GM19468 (cell line): ENCODE data around the gene SMARCD3.
A peak's percentile ranks its signal among the peaks of the same experiment; 100 is the strongest.

Experiments used
- ATAC-seq: cut with Tn5 transposase; IDR thresholded peaks from one replicate; pipeline ENCODE4 v1.9.1; 2021; ENCODE audit warnings: mild to moderate bottlenecking, moderate library complexity, moderate number of reproducible peaks; ENCODE audit not compliant: unreplicated experiment; ENCODE audit errors: extremely low read depth

Gene SMARCD3

DNA sequence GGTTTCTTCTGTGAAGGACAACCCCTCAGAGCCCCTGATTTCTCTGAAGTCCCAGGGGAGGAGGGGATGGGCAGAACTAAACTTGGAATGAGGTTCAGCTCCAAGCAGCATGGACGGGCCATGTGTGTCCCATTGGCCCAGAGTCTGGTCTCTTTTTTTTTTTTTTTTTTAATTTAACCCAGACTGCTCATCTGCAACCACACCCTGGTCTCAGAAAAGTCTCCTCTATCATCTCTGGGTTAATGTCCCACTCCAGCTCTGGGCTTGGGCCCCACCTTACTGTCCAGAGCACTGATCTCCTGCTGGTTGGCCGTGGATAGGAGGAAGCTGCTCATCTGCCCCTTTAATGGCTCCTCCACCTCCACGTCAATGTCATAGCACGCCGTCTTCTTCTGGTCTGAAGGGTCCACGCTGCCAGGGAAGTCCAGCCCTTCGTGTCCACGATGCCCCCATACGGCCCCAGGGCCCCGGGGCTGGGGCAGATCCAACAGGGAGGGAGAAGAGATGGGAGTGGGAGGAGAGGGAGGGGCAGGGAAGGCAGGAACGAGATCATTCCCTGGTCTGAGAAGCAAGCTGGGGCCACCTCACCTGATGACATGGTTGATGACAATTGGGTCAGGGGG lies 8.5 kb downstream of the SMARCD3 start:
- no peak for ATAC-seq

DNA sequence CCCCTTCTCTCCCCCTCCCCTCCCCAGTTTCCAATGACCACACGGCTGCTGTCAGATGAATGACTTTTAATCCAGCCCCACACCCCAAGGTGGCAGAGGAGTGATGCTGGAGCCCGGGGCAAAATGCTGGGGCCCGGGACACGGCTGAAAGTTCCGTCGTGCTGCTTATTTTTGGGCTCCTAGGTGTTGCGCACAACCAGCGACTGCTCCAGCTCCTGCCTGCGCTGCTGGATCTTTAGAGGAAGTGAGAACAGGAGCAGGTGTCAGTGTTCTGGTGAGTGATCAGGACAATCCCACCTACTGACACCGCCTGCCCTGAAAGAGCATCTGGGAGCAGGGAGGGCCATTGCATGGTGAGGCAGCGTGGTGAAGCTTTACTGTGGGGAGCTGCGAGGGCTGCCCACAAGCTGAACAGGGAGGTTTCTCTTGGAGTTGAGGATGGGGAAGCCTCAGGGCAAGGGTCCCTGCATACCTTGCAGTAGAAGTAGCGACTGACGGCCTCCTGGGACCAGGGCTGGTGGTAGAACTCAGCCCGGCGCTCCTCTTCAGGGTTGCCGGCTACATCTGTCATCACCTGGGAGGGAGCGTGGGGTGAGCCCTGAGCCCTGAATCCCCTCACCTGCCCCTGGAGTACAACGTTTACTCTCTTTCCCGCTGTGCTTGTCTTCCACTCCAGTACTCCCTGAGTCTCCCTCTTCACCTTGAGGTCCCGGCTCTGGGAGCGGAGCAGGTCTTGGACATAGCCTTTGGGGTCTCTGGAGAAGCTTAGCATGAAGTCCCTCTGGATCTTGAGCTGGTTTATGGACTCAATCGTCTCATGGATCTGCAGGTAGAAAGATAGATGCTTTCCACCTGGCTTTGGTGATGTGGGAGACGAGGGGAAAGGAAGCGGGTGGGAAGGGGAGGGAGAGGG lies 9.3 kb downstream of the SMARCD3 start:
- no peak for ATAC-seq

DNA sequence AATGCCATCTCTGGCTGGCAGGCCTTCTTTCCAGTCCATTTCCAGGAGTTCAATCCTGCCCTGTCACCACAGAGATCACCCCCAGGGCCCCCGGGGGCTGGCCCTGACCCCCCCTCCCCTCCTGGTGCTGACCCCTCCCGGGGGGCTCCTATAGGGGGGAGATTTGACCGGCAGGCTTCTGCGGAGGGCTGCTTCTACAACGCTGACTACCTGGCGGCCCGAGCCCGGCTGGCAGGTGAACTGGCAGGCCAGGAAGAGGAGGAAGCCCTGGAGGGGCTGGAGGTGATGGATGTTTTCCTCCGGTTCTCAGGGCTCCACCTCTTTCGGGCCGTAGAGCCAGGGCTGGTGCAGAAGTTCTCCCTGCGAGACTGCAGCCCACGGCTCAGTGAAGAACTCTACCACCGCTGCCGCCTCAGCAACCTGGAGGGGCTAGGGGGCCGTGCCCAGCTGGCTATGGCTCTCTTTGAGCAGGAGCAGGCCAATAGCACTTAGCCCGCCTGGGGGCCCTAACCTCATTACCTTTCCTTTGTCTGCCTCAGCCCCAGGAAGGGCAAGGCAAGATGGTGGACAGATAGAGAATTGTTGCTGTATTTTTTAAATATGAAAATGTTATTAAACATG lies 10.2 kb downstream of the SMARCD3 start:
- ATAC-seq: no peak

DNA sequence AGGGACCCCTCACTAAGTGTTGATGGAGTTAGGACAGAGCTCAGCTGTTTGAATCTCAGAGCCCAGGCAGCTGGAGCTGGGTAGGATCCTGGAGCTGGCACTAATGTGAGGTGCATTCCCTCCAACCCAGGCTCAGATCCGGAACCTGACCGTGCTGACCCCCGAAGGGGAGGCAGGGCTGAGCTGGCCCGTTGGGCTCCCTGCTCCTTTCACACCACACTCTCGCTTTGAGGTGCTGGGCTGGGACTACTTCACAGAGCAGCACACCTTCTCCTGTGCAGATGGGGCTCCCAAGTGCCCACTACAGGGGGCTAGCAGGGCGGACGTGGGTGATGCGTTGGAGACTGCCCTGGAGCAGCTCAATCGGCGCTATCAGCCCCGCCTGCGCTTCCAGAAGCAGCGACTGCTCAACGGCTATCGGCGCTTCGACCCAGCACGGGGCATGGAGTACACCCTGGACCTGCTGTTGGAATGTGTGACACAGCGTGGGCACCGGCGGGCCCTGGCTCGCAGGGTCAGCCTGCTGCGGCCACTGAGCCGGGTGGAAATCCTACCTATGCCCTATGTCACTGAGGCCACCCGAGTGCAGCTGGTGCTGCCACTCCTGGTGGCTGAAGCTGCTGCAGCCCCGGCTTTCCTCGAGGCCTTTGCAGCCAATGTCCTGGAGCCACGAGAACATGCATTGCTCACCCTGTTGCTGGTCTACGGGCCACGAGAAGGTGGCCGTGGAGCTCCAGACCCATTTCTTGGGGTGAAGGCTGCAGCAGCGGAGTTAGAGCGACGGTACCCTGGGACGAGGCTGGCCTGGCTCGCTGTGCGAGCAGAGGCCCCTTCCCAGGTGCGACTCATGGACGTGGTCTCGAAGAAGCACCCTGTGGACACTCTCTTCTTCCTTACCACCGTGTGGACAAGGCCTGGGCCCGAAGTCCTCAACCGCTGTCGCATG lies 11.0 kb downstream of the SMARCD3 start:
- no peak for ATAC-seq

DNA sequence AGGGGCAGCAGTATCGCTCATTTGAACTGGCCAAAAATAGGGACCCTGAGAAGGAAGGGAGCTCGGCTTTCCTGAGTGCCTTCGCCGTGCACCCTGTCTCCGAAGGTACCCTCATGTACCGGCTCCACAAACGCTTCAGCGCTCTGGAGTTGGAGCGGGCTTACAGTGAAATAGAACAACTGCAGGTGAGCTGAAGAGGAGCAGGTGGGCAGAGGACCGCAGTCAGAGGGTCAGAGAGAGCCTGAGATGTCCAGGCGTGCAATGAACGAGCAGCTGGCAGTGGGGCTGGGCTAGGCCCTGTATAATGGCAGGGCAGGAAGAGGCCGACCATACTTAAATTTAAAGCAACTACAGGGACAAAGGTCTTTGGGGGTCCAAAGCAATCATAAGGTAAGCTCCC lies 12.1 kb downstream of the SMARCD3 start:
- ATAC-seq: no peak

DNA sequence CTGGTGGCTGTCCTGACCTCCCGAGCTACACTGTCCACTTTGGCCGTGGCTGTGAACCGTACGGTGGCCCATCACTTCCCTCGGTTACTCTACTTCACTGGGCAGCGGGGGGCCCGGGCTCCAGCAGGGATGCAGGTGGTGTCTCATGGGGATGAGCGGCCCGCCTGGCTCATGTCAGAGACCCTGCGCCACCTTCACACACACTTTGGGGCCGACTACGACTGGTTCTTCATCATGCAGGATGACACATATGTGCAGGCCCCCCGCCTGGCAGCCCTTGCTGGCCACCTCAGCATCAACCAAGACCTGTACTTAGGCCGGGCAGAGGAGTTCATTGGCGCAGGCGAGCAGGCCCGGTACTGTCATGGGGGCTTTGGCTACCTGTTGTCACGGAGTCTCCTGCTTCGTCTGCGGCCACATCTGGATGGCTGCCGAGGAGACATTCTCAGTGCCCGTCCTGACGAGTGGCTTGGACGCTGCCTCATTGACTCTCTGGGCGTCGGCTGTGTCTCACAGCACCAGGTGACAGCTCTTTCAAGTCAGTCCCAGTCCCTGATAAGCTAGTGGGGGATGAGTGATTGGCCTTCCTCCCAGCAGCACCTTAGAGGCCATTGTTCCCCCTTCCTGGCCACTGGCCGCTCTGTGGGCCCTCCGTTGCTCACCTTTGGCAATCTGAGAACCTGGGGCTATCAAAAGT lies 13.3 kb downstream of the SMARCD3 start:
- no peak for ATAC-seq

DNA sequence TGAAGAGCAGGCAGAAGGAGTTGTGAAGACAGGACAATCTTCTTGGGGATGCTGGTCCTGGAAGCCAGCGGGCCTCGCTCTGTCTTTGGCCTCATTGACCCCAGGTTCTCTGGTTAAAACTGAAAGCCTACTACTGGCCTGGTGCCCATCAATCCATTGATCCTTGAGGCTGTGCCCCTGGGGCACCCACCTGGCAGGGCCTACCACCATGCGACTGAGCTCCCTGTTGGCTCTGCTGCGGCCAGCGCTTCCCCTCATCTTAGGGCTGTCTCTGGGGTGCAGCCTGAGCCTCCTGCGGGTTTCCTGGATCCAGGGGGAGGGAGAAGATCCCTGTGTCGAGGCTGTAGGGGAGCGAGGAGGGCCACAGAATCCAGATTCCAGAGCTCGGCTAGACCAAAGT lies 14.7 kb downstream of the SMARCD3 start:
- ATAC-seq: no peak

DNA sequence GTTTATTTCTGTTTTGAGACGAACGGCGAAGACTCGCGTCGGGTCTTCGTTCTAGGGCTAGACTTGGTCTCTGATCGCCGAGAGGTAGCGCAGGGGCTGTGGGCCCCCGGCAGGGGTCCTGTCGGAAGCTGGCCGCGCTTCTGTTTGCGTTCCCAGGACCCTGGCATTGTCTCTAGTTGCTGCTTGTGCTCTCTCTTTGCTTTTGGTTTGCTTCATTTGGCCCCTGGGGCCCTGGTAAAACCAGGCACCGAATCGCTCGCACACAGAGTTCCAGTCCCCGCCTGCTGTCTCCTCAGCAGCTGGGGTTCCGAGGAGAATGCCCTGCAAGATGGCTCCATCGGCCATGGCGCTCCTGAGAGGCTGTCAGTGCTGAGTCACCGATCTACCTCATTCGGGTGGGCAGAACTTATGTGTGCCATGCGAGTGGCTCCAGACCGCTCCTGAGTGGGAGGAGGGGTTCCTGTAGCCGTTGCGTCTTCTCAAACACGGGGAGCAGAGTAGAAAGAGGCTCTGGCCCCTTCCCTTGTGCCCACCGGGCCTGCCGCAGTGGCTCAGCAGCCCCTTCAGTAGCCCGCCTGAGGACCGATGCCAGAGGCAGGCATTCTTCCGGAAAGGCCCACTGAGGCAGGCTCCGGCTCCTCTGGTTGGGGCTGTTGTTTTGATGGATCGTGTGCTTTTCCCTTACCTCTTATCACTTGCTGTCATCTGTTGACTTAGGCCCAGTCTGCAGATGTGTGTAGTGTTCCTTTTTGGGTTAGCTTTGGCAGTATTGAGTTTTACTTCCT lies 15.4 kb downstream of the SMARCD3 start:
- ATAC-seq: no peak

DNA sequence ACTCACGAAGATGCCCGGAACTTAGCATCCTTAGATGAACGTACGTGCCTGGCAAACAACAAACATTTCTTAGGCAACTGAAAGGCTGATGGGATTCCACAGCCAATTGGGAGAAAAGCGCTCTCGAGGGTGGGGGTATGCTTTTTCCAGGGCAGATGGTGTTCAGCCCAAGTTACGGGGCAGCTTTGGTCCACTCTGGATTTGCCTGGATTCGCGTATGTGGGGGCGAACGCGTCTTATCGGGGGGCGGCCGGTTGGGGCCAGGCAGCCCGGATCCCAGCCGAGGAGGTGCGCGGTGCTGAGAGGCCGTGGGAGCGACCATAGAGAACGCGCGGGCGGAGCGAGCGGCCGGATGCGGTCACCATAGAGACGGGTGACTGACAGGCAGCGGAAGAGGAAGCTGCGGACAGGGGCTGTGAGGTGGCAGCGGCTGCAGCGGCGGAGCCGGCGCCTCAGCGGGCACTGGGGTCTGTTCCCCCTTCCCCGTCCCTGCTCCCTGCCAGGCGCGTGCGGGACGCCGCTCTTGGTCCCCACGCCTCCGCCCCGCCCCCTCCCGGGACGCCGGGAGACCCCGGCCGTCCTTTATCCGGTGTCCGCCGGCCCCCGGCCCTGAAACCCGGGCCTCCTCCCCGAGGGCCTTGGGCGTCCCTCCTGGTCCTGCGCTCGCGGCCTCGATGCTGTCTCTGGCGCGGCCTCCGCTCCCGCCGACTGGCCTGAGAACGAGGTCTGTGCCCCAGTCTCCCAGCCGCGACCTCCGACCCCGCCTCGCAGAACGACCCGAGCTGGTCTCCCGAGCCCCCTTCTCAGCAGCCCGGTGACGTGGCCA lies 16.2 kb downstream of the SMARCD3 start, which contains the start of gene CHPF2:
CHPF2 (plus strand) TSS at position 393 of the 826 bp plus-strand sequence. CDS start 1,529 bp downstream, outside the sequence.
- peak; percentile 98 for ATAC-seq

DNA sequence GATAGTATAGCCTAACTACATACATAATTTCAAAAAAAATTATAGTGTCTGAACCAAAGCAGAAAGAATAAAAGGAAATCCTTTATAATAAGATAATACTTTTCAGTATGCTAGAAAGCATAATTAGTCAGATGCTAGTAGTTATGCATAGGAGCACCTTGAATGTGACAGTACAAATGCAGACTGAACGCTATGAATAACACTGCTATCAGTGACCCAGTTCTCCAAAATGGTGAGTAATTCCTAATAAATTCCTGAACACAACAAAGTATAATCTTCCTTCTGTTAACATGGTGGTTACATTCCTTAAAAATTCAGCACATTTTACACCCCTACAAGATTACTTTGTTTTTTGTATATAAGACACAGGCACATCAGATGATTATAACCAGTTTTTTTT lies 17.4 kb downstream of the SMARCD3 start:
- ATAC-seq: no peak

DNA sequence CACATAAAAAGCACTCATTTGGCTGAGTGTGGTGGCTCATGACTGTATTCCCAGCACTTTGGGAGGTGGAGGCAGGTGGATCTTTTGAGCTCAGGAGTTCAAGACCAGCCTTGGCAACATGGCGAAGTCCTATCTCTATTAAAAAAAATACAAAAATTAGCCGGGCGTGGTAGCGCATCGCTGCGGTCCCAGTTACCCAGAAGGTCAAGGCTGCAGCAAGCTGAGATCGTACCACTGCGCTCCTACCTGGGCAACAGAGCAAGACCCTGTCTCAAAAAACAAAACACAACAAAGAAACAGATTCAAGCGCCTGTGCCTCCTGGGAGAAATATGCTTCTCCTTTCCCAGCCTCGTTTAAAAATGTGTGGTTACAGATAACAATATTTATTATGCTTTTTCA lies 19.2 kb downstream of the SMARCD3 start:
- no peak for ATAC-seq

DNA sequence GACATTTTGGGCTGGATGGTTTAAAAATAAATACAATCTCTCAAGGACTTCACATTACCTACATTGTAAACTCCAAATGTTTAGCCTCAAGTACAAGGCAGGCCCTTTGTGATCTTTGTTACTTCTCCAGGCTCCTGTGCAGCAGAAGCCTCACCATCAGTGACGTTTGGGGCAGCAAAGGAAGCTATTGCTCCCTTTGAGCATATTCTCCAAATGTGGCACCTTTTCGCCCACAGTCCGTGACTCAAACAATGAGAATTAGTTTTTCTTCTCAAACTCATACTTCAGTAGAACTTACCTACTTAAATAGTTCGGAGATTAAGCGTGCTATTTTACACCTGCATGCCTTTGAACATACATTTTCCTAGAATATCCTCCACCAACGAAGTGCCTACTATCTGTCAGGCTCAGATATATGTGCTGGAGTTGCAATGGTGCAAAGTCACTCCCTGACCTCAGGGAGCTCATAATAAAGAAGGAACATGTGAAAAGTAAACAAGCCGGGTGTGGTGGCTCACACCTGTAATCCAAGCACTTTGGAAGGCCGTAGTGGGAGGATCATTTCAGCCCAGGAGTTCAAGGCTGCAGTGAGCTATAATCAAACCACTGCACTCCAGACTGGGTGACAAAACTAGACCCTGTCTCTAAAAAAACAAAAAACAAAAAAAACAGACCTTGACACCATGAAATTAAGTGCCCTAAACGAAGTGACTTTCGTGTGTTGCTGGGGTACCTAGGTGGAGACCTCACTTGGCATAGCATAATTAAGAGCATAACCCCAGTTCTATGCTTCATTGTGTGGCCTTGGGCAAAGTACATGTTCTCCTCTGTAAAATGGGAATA lies 20.2 kb downstream of the SMARCD3 start:
- no peak for ATAC-seq

DNA sequence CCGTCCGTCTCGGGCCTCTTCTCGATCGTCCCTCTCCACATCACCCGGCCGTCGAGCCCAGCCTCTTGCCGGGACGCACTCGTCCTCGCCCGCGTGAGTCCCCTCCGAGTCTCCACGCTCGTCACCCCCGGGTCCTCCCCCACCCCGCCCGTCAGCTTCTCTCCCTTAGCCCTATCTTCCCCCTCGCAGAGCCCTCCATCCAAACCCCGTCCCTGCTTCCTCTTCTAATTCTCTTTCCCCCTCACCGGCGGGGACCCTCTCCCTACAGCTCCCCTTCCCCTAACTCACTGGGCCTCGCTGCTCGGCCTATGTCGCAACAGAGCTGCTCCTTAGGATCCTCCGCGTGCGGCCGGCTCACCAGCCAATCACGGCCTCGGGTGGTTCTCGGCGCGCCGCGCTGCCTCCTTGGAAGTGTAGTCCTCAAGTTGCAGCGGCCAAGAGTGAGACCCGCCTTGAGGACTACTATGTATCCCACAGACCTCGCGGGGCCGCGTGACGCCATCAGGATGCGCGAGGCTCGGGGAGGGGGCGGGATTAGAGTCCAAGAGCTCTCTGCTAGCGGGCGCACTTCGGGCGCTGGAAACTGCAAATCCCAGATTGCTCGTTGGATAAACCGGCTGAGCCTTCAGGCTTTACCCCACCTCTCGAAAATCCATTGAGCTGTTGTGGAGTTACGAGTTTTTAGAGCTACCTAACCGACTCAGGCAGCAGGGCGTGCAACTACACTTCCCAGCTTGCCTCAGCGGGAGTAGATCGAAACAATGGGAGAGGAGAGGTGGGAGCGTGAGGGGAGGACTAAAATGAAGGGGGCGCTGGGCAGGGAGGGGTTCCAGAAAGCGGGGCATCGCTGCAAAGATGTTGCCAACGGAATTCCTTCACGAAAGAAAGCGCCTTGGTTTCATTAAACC lies 21.4 kb downstream of the SMARCD3 start, which contains the start of gene ABCF2:
ABCF2 (minus strand) TSS at position 331 of the 908 bp plus-strand sequence. CDS start 747 bp downstream, outside the sequence.
- peak; percentile 97 for ATAC-seq

DNA sequence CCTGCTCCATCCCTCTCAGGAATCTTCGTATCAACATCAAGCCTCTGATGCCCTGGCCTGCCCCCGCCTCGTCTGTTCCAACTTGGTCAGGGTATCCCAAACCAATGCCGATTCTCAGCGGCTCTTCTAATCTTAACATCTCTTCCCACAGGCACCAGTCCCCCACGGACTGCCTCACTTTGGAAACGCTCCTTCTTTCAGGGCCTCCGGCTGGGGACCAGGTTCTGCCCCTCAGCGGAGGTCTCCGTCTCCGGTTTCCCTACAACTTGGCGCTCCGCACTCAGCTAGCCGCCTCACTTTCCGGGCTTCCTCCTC lies 22.0 kb downstream of the SMARCD3 start:
- no peak for ATAC-seq

DNA sequence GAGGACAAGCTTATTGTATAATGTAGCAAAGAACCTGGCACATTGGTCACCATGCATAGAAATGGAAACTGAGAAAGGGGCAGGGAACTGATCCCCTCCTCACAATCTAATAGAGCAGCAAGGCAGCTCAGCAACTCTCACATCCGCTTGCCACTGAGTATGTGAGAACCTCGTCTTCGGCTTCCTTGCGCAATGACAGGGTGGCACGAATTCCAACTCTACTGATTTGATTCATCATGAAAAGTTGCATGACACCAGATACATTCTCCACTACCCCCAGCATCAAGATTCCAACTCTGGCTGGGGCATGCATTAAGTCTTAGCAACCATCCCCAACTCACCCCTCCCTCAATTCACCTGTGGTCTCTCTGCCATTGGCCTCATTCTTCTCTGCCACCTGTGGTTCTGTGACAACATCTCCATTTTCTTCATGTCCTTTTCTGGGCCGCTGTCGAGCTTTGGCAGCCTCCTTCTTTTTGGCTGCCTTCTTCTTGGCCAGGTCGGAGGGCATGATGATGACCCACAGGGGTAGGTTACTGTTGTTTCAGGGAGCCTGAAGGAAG lies 22.5 kb downstream of the SMARCD3 start:
- no peak for ATAC-seq

DNA sequence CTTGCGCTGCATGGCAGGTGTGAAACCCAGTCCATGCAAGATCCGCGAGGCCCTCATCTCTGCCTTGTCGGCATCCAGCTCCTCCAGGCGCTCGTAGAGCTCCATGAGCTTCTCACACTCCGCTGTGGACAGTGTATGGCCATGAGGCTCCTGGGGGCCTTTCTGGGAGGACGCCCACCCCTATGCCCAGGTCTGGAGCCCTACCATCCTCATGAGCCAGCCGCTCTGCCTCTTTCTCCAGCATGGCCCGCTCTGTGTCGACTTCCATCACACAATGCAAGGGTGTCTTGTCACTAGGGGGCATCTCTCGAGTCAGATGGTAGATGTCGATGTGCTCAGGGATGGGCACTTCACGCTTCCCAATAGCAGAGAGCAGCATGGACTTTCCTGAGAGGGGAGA lies 24.8 kb downstream of the SMARCD3 start:
- no peak for ATAC-seq
